Measurements from ENCODE around the gene ZNF341. TPM values are rescaled to one million over a fixed set of nuclear protein-coding genes. Genes with fewer than 3 reads are reported as not detected.

Gene ZNF341
- total RNA-seq, 1 donor from 2014 or later = 1.8 TPM

- intact Hi-C loops (cut with micrococcal nuclease) = no loop called here
- Histone ChIP-seq H3K4me3 (peak overlapping the region; percentile 60), H3K4me1 (peaks cover 30% of the 10 kb centered on the region), H3K9me3 (replicated peaks) (no peaks in the 10 kb centered on the region), H3K27ac (replicated peaks) (peak overlapping the region; percentile 73), H3K27me3 (ENCODE audit: low read depth) (no peaks in the 10 kb centered on the region), H3K36me3 (no peaks in the 10 kb centered on the region)
- DNase-seq = no peak
- TF ChIP-seq CTCF (IDR thresholded peaks at IDR 0.05; ENCODE audit: borderline replicate concordance) = no peak
Observed at GRCh38 chr20:33686984-33687366, 44.8 kb upstream of the ZNF341 start.

DNA sequence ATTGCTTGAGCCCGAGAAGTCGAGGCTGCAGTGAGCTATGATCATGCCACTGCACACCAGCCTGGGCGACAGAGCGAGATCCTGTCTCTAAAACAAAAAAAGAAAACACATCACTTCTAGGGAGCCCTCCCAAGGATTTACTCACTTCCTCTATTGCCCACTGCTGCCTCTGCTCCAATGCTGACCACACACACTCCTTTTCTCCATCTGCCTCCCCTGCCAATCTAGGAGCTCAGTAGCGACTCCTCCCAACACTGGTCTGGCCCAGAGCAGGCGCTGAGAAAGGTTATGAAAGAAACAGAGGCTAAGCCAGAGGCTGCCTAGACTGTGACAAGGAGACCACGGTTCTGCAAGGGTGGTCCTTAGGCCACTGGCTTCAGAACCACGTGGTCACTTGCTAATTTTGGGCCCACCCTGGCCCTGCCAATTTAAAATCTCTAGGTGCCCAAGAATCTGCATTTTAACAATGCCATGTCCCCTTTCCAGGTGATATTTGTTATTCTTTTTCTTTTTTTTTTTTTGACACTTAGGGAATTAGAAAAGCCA is 44.4 kb upstream of the ZNF341 start:
- Histone ChIP-seq H3K9me3 (replicated peaks) (no peaks in the 10 kb centered on the region), H3K27ac (replicated peaks) (no peak overlapping the region), H3K4me1 (peaks cover 30% of the 10 kb centered on the region), H3K36me3 (no peaks in the 10 kb centered on the region), H3K27me3 (ENCODE audit: low read depth) (no peaks in the 10 kb centered on the region), H3K4me3 (no peak overlapping the region)
- intact Hi-C loops (cut with micrococcal nuclease) = no loop called here
- no peak for TF ChIP-seq CTCF (IDR thresholded peaks at IDR 0.05; ENCODE audit: borderline replicate concordance)
- no peak for DNase-seq

GRCh38 chr20:33687993-33688937 is 43.5 kb upstream of the ZNF341 start:
- no peak overlapping the region for H3K4me3 ChIP-seq
- TF ChIP-seq CTCF (IDR thresholded peaks at IDR 0.05; ENCODE audit: borderline replicate concordance) = no peak
- no peak for DNase-seq
- H3K4me1 ChIP-seq = peaks cover 30% of the 10 kb centered on the region
- H3K27me3 ChIP-seq (ENCODE audit: low read depth) = no peaks in the 10 kb centered on the region
- intact Hi-C loops (cut with micrococcal nuclease) = no loop called here
- H3K36me3 ChIP-seq = no peaks in the 10 kb centered on the region
- peak overlapping the region; percentile 27 for H3K27ac ChIP-seq (replicated peaks)
- H3K9me3 ChIP-seq (replicated peaks) = no peaks in the 10 kb centered on the region

- H3K9me3 ChIP-seq (replicated peaks) = no peaks in the 10 kb centered on the region
- intact Hi-C loops (cut with micrococcal nuclease) = no loop called here
- no peak overlapping the region for H3K4me3 ChIP-seq
- H3K27ac ChIP-seq (replicated peaks) = peak overlapping the region; percentile 27
- no peak for TF ChIP-seq CTCF (IDR thresholded peaks at IDR 0.05; ENCODE audit: borderline replicate concordance)
- DNase-seq = no peak
- H3K36me3 ChIP-seq = no peaks in the 10 kb centered on the region
- no peaks in the 10 kb centered on the region for H3K27me3 ChIP-seq (ENCODE audit: low read depth)
- peaks cover 34% of the 10 kb centered on the region for H3K4me1 ChIP-seq
Observed at GRCh38 chr20:33688938-33689424, 42.8 kb upstream of the ZNF341 start.

- no peak for DNase-seq
- Histone ChIP-seq H3K27me3 (ENCODE audit: low read depth) (no peaks in the 10 kb centered on the region), H3K4me1 (peaks cover 35% of the 10 kb centered on the region), H3K4me3 (no peak overlapping the region), H3K36me3 (no peaks in the 10 kb centered on the region), H3K9me3 (replicated peaks) (no peaks in the 10 kb centered on the region), H3K27ac (replicated peaks) (no peak overlapping the region)
- TF ChIP-seq CTCF (IDR thresholded peaks at IDR 0.05; ENCODE audit: borderline replicate concordance) = no peak
- intact Hi-C loops (cut with micrococcal nuclease) = no loop called here
Observed at GRCh38 chr20:33689493-33689892, 42.3 kb upstream of the ZNF341 start.
